T-helper 1 cell treated with Interleukin-12 subunit alpha and Interleukin-12 subunit beta and Interleukin-4 antibody, amounts not matched to agents 30 ng/mL and 1 ng/mL, for 36 hours (primary cell): ENCODE data around the gene CDK6. TPM values are rescaled to one million over a fixed set of nuclear protein-coding genes. Genes with fewer than 3 reads are reported as not detected.

ENCODE experiments used
- intact Hi-C: fragments of 100-400 bp; cut with micrococcal nuclease; formaldehyde crosslinking; loops from one replicate; pipeline ENCODE4 v1.15.1; 2024
- total RNA-seq: library from RNA; stranded (reverse); gene quantifications from 2 replicates; pipeline ENCODE4 v1.2.3, GENCODE V29; 2022

The CDK6 gene
- total RNA-seq, 1 donor from 2014 or later = 183 TPM

GRCh38 chr7:92798517-92799249 is 37.7 kb downstream of the CDK6 start:
- intact Hi-C loops = no loop called here

GRCh38 chr7:92797693-92798092 is 38.7 kb downstream of the CDK6 start:
- intact Hi-C loops = loop anchor here (1.0 kb wide), 2 partner anchors 12 to 35 kb away; no protein-coding TSS in a partner anchor

GRCh38 chr7:92797284-92797683 is 39.1 kb downstream of the CDK6 start:
- intact Hi-C loops = loop anchor here (1.0 kb wide), 2 partner anchors 12 to 35 kb away; no protein-coding TSS in a partner anchor

- intact Hi-C loops = loop anchor here (1.0 kb wide), 1 partner anchor 9 kb away; no protein-coding TSS in a partner anchor
These were observed 41.5 kb downstream of the CDK6 start for GRCh38 chr7:92794831-92795230.

- intact Hi-C loops = no loop called here
These were observed 42.0 kb downstream of the CDK6 start for GRCh38 chr7:92794391-92794790.

GRCh38 chr7:92793656-92794205 is 42.6 kb downstream of the CDK6 start:
- intact Hi-C loops = no loop called here

GRCh38 chr7:92790992-92791391 is 45.4 kb downstream of the CDK6 start:
- intact Hi-C loops = no loop called here

- intact Hi-C loops = no loop called here
These were observed 47.7 kb downstream of the CDK6 start for GRCh38 chr7:92788559-92789183.

- intact Hi-C loops = loop anchor here (1.0 kb wide), 1 partner anchor 9 kb away; no protein-coding TSS in a partner anchor
These were observed 50.5 kb downstream of the CDK6 start for GRCh38 chr7:92785923-92786322.

- intact Hi-C loops = no loop called here
These were observed 51.4 kb downstream of the CDK6 start for GRCh38 chr7:92784935-92785334.

GRCh38 chr7:92783260-92784201 is 52.8 kb downstream of the CDK6 start:
- intact Hi-C loops = no loop called here

- intact Hi-C loops = no loop called here
These were observed 53.5 kb downstream of the CDK6 start for GRCh38 chr7:92782855-92783254.

- intact Hi-C loops = no loop called here
These were observed 54.1 kb downstream of the CDK6 start for GRCh38 chr7:92782236-92782635.

- intact Hi-C loops = no loop called here
These were observed 55.2 kb downstream of the CDK6 start for GRCh38 chr7:92781117-92781720.

GRCh38 chr7:92778972-92779371 is 57.4 kb downstream of the CDK6 start:
- intact Hi-C loops = no loop called here

- intact Hi-C loops = loop anchor here (1.0 kb wide), 1 partner anchor 9 kb away; no protein-coding TSS in a partner anchor
These were observed 58.4 kb downstream of the CDK6 start for GRCh38 chr7:92777993-92778392.

GRCh38 chr7:92773808-92774207 is 62.6 kb downstream of the CDK6 start:
- intact Hi-C loops = no loop called here

- intact Hi-C loops = loop anchor here (1.0 to 2.0 kb wide), 2 partner anchors 7 to 63 kb away; no protein-coding TSS in a partner anchor
These were observed 66.5 kb downstream of the CDK6 start for GRCh38 chr7:92769844-92770243.

- intact Hi-C loops = loop anchor here (1.0 to 2.0 kb wide), 2 partner anchors 8 to 63 kb away; no protein-coding TSS in a partner anchor
These were observed 67.0 kb downstream of the CDK6 start for GRCh38 chr7:92769394-92769699.

GRCh38 chr7:92768501-92769393 is 67.6 kb downstream of the CDK6 start:
- intact Hi-C loops = loop anchor here (1.0 to 2.0 kb wide), 3 partner anchors 8 to 64 kb away; no protein-coding TSS in a partner anchor
